Breast epithelium (tissue), 3 donors: Measurements from ENCODE around the gene IP6K3.

Experiments used
- CTCF ChIP-seq, 3 donors: fragments of 450-650 bp; IDR thresholded peaks; one replicate each; pipeline ENCODE4 v1.5.1; 2016 to 2017; ENCODE audit warnings: antibody characterized with exemption in 3 of 3, mild to moderate bottlenecking in 3 of 3, moderate library complexity in 3 of 3
- POLR2A ChIP-seq: fragments of 450-650 bp; IDR thresholded peaks from one replicate; pipeline ENCODE4 v1.6.1; 2016; ENCODE audit warnings: antibody characterized with exemption, mild to moderate bottlenecking, moderate library complexity
- POLR2AphosphoS5 ChIP-seq, 3 donors: sonication (generic); formaldehyde crosslinking; IDR thresholded peaks; one replicate each; pipeline ENCODE4 v1.6.1; 2017; ENCODE audit warnings: antibody characterized with exemption in 3 of 3

GRCh38 chr6:33761581-33761921 is 14.8 kb upstream of the IP6K3 start:
- TF ChIP-seq POLR2A (no peak), CTCF (IDR thresholded peaks at IDR 0.05) (no peak), POLR2AphosphoS5 (IDR thresholded peaks at IDR 0.05) (no peak)
